ENCODE measurements around the gene NFE2L2. TPM values are rescaled to one million over a fixed set of nuclear protein-coding genes. Genes with fewer than 3 reads are reported as not detected.
A peak's percentile ranks its signal among the peaks of the same experiment; 100 is the strongest.

NFE2L2 gene
- total RNA-seq, 1 donor = 127 TPM

GRCh38 chr2:177212891-177213856 is 51.4 kb downstream of the NFE2L2 start:
- TF ChIP-seq CTCF (IDR thresholded peaks at IDR 0.05; ENCODE audit: insufficient read depth, low read length) = no peak
- H3K4me3 ChIP-seq (ENCODE audit: low read depth, low read length) = peak overlapping the region; percentile 73
- DNase-seq (ENCODE audit: low read depth) = peak; percentile 87

GRCh38 chr2:177212106-177212890 is 52.2 kb downstream of the NFE2L2 start, which contains the start of gene HNRNPA3:
Gene HNRNPA3 (plus strand): TSS chr2:177212794. CDS start chr2:177212800, 6 bp downstream.
- peak; percentile 13 for TF ChIP-seq CTCF (IDR thresholded peaks at IDR 0.05; ENCODE audit: insufficient read depth, low read length)
- peak; percentile 99 for DNase-seq (ENCODE audit: low read depth)
- H3K4me3 ChIP-seq (ENCODE audit: low read depth, low read length) = peak within 1 kb of the TSS; percentile 78

GRCh38 chr2:177211576-177212105 is 52.9 kb downstream of the NFE2L2 start:
- H3K4me3 ChIP-seq (ENCODE audit: low read depth, low read length) = peak overlapping the region; percentile 78
- DNase-seq (ENCODE audit: low read depth) = no peak
- TF ChIP-seq CTCF (IDR thresholded peaks at IDR 0.05; ENCODE audit: insufficient read depth, low read length) = no peak

- no peak for TF ChIP-seq CTCF (IDR thresholded peaks at IDR 0.05; ENCODE audit: insufficient read depth, low read length)
- no peak for DNase-seq (ENCODE audit: low read depth)
Measured at GRCh38 chr2:177211169-177211568, 53.4 kb downstream of the NFE2L2 start.

GRCh38 chr2:177207101-177207500 is 57.4 kb downstream of the NFE2L2 start:
- TF ChIP-seq CTCF (IDR thresholded peaks at IDR 0.05; ENCODE audit: insufficient read depth, low read length) = no peak
- DNase-seq (ENCODE audit: low read depth) = no peak
- no peak overlapping the region for H3K4me3 ChIP-seq (ENCODE audit: low read depth, low read length)

More at GRCh38 chr2:177211169-177211568, 53.4 kb downstream of the NFE2L2 start:
- H3K4me3 ChIP-seq (ENCODE audit: low read depth, low read length) = peak overlapping the region; percentile 78

GRCh38 chr2:177204417-177204816 is 60.1 kb downstream of the NFE2L2 start:
- DNase-seq (ENCODE audit: low read depth) = no peak
- TF ChIP-seq CTCF (IDR thresholded peaks at IDR 0.05; ENCODE audit: insufficient read depth, low read length) = no peak
- H3K4me3 ChIP-seq (ENCODE audit: low read depth, low read length) = no peak overlapping the region
